ENCODE data around the gene EVA1B.

Gene EVA1B

GRCh38 chr1:36304970-36305914, 18.2 kb downstream of the EVA1B start:
- no peak for FAIRE-seq
- TF ChIP-seq CTCF (IDR thresholded peaks at IDR 0.05; ENCODE audit: insufficient read depth, missing control alignments) = no peak
- no peak for DNase-seq (ENCODE audit: insufficient read length, low spot score)

- TF ChIP-seq CTCF (IDR thresholded peaks at IDR 0.05; ENCODE audit: insufficient read depth, missing control alignments) = no peak
- no peak for FAIRE-seq
- no peak for DNase-seq (ENCODE audit: insufficient read length, low spot score)
Measured at GRCh38 chr1:36304521-36304920, 18.9 kb downstream of the EVA1B start.

GRCh38 chr1:36303650-36304360, 19.6 kb downstream of the EVA1B start:
- TF ChIP-seq CTCF (IDR thresholded peaks at IDR 0.05; ENCODE audit: insufficient read depth, missing control alignments) = no peak
- FAIRE-seq = no peak

GRCh38 chr1:36303244-36303643, 20.2 kb downstream of the EVA1B start:
- no peak for TF ChIP-seq CTCF (IDR thresholded peaks at IDR 0.05; ENCODE audit: insufficient read depth, missing control alignments)
- no peak for FAIRE-seq
- no peak for DNase-seq (ENCODE audit: insufficient read length, low spot score)

More at GRCh38 chr1:36303650-36304360, 19.6 kb downstream of the EVA1B start:
- DNase-seq (ENCODE audit: insufficient read length, low spot score) = no peak

- DNase-seq (ENCODE audit: insufficient read length, low spot score) (no peak), FAIRE-seq (no peak)
- no peak for TF ChIP-seq CTCF (IDR thresholded peaks at IDR 0.05; ENCODE audit: insufficient read depth, missing control alignments)
Measured at GRCh38 chr1:36301220-36301619, 22.2 kb downstream of the EVA1B start.

GRCh38 chr1:36300526-36300925, 22.9 kb downstream of the EVA1B start:
- no peak for TF ChIP-seq CTCF (IDR thresholded peaks at IDR 0.05; ENCODE audit: insufficient read depth, missing control alignments)
- no peak for FAIRE-seq
- no peak for DNase-seq (ENCODE audit: insufficient read length, low spot score)

Measured in D721Med (cell line).